Measurements from ENCODE around the gene CRYL1. TPM values are rescaled to one million over a fixed set of nuclear protein-coding genes. Genes with fewer than 3 reads are reported as not detected.
A peak's percentile ranks its signal among the peaks of the same experiment; 100 is the strongest.

Gene CRYL1
- total RNA-seq, 6 experiments from 2014 or later = 10.9 to 13.2 (median 12.0) TPM

DNA sequence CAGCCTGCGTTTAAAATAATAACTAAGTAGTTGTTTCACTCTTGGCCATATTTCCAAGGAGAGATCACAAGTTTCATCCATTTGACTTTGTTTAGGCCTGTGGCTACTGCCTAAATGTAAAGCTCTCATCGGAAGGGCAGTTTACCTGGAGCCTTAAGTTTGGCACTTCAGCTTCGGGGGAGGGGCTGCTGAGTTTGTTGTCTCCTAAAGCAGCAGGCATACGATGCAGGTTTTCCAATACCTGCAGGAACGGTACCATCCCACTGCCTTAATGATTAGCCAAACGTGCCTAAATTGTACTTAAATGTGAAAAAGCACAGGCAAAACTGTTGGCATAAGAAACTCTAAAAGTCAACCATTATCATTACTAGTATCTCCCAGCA lies 63.1 kb downstream of the CRYL1 start:
- peaks cover 15% of the 10 kb centered on the region for H3K4me1 Mint-ChIP-seq (ENCODE audit: low read depth)
- H3K27ac Mint-ChIP-seq = no peak overlapping the region
- H3K9me3 Mint-ChIP-seq = no peaks in the 10 kb centered on the region
- no peak for DNase-seq
- H3K4me3 Mint-ChIP-seq = no peak overlapping the region
- H3K27me3 Mint-ChIP-seq (ENCODE audit: insufficient read depth) = peaks cover 11% of the 10 kb centered on the region
- no peaks in the 10 kb centered on the region for H3K36me3 Mint-ChIP-seq (ENCODE audit: low read depth)
- TF ChIP-seq, protein P1, sequence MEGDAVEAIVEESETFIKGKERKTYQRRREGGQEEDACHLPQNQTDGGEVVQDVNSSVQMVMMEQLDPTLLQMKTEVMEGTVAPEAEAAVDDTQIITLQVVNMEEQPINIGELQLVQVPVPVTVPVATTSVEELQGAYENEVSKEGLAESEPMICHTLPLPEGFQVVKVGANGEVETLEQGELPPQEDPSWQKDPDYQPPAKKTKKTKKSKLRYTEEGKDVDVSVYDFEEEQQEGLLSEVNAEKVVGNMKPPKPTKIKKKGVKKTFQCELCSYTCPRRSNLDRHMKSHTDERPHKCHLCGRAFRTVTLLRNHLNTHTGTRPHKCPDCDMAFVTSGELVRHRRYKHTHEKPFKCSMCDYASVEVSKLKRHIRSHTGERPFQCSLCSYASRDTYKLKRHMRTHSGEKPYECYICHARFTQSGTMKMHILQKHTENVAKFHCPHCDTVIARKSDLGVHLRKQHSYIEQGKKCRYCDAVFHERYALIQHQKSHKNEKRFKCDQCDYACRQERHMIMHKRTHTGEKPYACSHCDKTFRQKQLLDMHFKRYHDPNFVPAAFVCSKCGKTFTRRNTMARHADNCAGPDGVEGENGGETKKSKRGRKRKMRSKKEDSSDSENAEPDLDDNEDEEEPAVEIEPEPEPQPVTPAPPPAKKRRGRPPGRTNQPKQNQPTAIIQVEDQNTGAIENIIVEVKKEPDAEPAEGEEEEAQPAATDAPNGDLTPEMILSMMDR (IDR thresholded peaks at IDR 0.05) = no peak

DNA sequence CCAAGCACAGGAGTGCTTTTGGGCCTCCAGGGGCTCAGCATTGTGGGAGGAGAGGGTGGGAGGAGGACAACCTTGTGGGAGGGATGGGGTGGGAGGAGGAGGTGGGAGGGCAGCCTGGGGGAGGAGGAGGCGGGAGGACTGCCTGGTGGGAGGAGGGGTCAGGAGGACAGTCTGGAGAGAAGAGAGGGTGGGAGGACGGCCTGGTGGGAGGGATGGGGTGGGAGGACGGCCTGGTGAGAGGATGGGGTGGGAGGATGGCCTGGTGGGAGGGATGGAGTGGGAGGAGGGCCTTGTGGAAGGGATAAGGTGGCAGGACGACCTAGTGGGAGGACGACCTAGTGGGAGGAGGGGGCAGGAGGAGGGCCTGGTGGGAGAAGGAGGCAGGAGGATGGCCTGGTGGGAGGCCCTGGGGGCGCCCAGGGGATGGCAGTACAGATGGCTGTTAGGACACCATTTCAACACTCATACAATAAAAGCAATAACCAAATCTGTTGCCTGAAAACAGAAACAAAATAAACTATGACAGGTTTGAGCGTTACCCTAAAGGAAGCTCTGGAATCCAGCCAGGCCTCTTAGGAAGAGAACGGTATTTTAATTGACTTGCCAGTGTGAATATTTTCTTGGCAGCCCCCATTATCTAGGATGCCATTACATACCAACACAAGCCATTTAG lies 63.7 kb downstream of the CRYL1 start:
- no peak overlapping the region for H3K27ac Mint-ChIP-seq
- TF ChIP-seq, protein P1 (IDR thresholded peaks at IDR 0.05) = no peak
- H3K36me3 Mint-ChIP-seq (ENCODE audit: low read depth) = no peaks in the 10 kb centered on the region
- H3K4me3 Mint-ChIP-seq = no peak overlapping the region
- no peaks in the 10 kb centered on the region for H3K9me3 Mint-ChIP-seq
- peaks cover 15% of the 10 kb centered on the region for H3K4me1 Mint-ChIP-seq (ENCODE audit: low read depth)
- H3K27me3 Mint-ChIP-seq (ENCODE audit: insufficient read depth) = peaks cover 9% of the 10 kb centered on the region
- DNase-seq = no peak

DNA sequence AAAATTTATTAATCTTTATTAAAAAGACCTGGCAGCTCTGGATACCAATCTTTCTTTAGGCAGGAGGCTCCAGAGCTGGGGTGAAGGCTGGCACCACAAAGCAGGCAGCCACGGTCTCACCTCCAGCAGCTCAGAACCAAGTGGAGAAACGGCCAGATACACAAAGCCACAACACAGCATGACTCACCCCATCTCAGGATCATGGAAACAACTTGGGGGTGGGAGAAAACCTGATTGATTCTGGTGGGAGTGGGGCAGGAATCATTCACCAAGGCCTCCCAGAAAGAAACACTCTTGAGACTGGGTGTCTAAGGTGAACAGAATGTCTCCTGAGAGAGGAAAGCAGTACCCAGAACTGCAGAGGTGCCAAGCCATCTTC lies 64.2 kb downstream of the CRYL1 start:
- Mint-ChIP-seq H3K4me1 (ENCODE audit: low read depth) (peaks cover 15% of the 10 kb centered on the region), H3K27ac (no peak overlapping the region), H3K36me3 (ENCODE audit: low read depth) (no peaks in the 10 kb centered on the region), H3K4me3 (no peak overlapping the region), H3K9me3 (no peaks in the 10 kb centered on the region), H3K27me3 (ENCODE audit: insufficient read depth) (peaks cover 12% of the 10 kb centered on the region)
- peak; percentile 4 for DNase-seq
- TF ChIP-seq, protein P1 (IDR thresholded peaks at IDR 0.05) = no peak

DNA sequence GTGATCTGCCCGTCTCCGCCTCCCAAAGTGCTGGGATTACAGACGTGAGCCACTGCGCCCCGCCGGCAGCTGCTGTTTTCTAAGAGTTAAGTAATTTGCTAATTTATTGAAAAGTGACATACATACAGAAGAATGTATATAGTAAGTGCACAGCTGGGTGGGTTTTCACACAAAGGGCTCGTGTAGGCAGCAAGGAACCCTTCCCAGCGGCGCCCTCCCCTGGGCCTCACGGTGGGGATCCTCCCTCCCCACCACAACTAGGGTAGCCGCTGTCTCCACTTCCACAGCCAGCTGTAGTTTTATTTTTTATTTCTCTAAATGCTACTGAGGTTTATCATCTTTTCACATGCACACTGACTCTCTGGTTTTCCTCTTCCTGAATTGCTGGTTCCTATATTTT lies 64.9 kb downstream of the CRYL1 start:
- peaks cover 15% of the 10 kb centered on the region for H3K4me1 Mint-ChIP-seq (ENCODE audit: low read depth)
- H3K36me3 Mint-ChIP-seq (ENCODE audit: low read depth) = no peaks in the 10 kb centered on the region
- H3K27me3 Mint-ChIP-seq (ENCODE audit: insufficient read depth) = peaks cover 13% of the 10 kb centered on the region
- H3K27ac Mint-ChIP-seq = no peak overlapping the region
- no peaks in the 10 kb centered on the region for H3K9me3 Mint-ChIP-seq
- no peak for DNase-seq
- TF ChIP-seq, protein P1 (IDR thresholded peaks at IDR 0.05) = no peak
- no peak overlapping the region for H3K4me3 Mint-ChIP-seq

DNA sequence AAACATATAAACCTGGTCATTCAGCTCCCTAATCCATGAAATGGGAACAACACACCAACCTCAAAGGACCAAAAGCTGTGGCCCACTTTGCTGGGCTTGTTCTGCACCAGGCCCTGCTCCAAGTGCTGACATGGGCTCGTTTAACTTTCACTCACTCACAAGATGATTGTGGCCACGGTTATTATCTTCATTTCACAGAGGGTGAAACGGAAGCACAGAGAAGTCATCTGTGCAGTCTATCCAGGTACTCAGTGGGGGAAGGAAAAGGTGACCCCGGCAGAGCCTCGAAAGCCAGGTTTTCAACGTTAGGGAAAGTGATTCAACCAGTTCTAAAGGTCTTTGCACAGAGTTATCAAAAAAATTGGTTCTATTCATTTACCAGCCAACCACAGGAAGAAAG lies 68.0 kb downstream of the CRYL1 start:
- no peak for DNase-seq
- no peak overlapping the region for H3K27ac Mint-ChIP-seq
- TF ChIP-seq, protein P1 (IDR thresholded peaks at IDR 0.05) = no peak
- no peaks in the 10 kb centered on the region for H3K36me3 Mint-ChIP-seq (ENCODE audit: low read depth)
- peaks cover 8% of the 10 kb centered on the region for H3K4me1 Mint-ChIP-seq (ENCODE audit: low read depth)
- H3K27me3 Mint-ChIP-seq (ENCODE audit: insufficient read depth) = peaks cover 12% of the 10 kb centered on the region
- H3K9me3 Mint-ChIP-seq = no peaks in the 10 kb centered on the region
- H3K4me3 Mint-ChIP-seq = no peak overlapping the region
